ENCODE results near the gene C14orf39.
"Not testable (repeated sequence)": the region's sequence is repeated elsewhere in the genome, so short reads cannot be mapped to it uniquely, and the experiment has no call there.

Gene C14orf39

DNA sequence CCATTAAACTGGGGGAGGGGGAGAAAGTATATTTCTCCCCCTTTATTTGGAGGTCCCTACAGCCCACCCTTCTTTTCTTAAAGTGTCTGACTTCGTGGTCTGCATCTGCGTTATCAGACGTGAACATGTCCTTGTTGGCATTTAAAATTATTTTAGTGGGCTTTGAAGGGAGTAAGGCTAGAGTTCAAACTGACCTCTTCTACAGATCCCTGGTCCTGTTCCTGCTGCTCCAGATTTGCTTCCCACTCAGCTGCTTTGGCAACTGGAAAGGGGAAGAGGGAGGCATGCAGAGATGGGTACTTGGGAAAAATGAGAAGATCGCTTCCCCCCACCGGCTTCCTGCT, 22.5 kb upstream of the C14orf39 start:
- Histone ChIP-seq H3K9ac (ENCODE audit: low read depth, low read length) (peak overlapping the region; percentile 41; the same call in 1 of the 2 replicates), H3K4me1 (ENCODE audit: insufficient read depth, low read length) (peaks cover 11% of the 10 kb centered on the region), H3K9me3 (ENCODE audit: control insufficient read depth, insufficient read depth, low read length) (no peaks in the 10 kb centered on the region), H3K36me3 (ENCODE audit: insufficient read depth, low read length) (no peaks in the 10 kb centered on the region)

DNA sequence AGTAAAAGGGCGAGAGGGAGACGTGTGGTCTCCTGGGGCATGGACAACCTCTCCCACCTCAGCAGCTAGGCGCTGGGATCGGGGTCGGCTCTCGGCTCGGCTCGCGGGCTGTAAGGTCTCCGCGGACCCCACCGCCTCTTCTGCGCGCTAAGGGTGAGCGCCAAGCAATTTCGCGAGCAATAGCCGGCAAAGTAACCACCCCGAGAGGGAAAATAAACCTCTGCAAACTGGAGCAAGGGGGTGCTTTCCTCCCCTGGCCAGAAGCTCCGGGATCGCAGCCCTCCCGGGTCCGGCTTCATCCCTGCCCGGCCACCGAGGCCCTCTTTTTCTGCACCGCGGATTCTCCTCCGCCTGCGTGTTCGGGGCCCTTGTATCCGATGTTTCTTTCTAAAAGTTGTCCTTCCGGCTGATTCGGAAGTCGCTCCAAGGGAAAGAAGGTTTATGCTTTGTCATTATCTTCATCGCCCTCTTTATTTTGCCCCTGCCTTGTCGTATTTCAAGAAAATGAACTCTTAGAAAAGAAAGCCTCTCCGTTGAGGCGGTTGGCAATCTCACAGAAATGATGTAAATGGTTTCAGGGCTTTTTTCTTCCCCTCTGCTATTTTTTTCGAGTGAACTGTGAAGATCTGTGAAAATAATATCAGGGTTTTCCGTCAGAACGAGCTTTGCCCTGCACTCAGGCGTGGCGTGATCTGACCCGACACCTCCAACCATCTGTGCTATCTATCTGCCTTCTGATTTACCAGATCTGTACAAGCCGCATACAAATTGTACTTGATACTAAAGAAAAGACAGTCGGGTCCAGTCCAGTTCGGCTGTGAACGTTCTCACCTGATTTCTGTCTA, 21.3 kb upstream of the C14orf39 start:
- Histone ChIP-seq H3K4me1 (ENCODE audit: insufficient read depth, low read length) (peaks cover 3% of the 10 kb centered on the region), H3K36me3 (ENCODE audit: insufficient read depth, low read length) (no peaks in the 10 kb centered on the region), H3K9ac (ENCODE audit: low read depth, low read length) (peak overlapping the region; percentile 40; the same call in 1 of the 2 replicates), H3K9me3 (ENCODE audit: control insufficient read depth, insufficient read depth, low read length) (no peaks in the 10 kb centered on the region)

DNA sequence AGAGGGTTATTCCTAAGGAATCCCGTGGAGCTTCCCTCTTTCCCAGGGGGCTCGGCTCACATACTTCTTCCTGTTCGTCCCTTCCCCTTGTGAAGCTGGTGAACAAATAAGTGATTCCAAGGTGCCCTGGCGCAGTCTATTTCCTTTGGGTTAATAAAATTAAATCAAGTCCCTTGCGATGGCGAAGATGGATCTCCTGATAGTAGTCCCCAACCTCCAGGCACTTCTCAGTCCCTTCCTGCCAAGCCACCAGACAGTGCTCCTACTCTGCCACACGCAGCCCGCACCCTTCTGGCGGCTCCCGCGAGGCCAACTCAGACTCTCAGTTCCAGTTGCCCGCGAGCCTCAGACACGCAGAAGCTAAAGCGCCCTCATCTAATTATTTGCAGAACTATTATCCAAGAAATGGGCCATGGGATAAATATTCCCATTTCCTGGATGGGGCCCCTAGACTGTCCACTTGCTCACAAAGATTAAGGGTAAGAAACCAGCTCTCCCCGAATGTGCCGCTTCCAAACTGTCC, 20.7 kb upstream of the C14orf39 start:
- Histone ChIP-seq H3K36me3 (ENCODE audit: insufficient read depth, low read length) (no peaks in the 10 kb centered on the region), H3K9ac (ENCODE audit: low read depth, low read length) (peak overlapping the region; percentile 40; the same call in 1 of the 2 replicates), H3K9me3 (ENCODE audit: control insufficient read depth, insufficient read depth, low read length) (no peaks in the 10 kb centered on the region), H3K4me1 (ENCODE audit: insufficient read depth, low read length) (peaks cover 3% of the 10 kb centered on the region; the same call in 1 of the 2 replicates)

DNA sequence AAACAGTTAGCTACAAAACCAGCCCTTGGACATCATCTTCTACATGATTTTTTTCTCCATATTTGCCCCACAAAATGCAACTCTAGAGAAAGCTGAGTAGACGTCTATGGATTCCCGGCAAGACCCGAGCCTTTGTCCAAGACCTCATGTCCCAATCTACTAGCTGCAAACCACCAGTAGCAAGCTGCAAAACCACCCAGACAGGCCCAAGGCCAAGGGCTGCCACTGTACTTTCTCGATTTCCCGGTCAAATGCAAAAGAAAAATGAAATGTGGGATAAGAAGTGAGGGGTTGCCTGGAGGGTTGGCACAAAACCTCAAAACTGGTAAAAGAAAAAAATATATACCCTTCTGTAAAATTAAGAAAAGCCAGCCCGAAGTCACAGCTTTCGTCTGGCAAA, 20.1 kb upstream of the C14orf39 start:
- H3K9me3 ChIP-seq (ENCODE audit: control insufficient read depth, insufficient read depth, low read length): no peaks in the 10 kb centered on the region
- H3K36me3 ChIP-seq (ENCODE audit: insufficient read depth, low read length): no peaks in the 10 kb centered on the region
- H3K9ac ChIP-seq (ENCODE audit: low read depth, low read length): no peak overlapping the region
- peaks cover 3% of the 10 kb centered on the region; the same call in 1 of the 2 replicates for H3K4me1 ChIP-seq (ENCODE audit: insufficient read depth, low read length)

DNA sequence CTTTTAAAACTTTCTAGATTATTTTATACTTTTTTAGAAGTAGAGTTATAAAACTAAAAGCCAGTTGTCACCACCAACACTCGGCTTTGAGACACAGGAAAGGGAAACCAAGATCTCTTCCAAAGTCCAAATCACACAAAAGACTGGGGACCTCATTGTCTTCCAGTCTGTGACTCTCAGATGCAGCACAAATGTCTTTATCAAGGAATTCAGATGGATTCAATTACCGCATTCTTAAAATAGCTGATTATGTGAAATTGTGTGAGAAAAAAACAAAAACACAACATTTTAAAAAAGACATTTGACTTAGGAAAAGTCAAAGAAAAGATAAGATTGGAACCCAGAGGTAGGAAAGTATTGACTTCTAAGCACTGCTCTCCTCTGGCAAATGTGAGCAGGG, 19.6 kb upstream of the C14orf39 start:
- H3K36me3 ChIP-seq (ENCODE audit: insufficient read depth, low read length): no peaks in the 10 kb centered on the region
- peaks cover 3% of the 10 kb centered on the region; the same call in 1 of the 2 replicates for H3K4me1 ChIP-seq (ENCODE audit: insufficient read depth, low read length)
- no peaks in the 10 kb centered on the region for H3K9me3 ChIP-seq (ENCODE audit: control insufficient read depth, insufficient read depth, low read length)
- no peak overlapping the region for H3K9ac ChIP-seq (ENCODE audit: low read depth, low read length)

DNA sequence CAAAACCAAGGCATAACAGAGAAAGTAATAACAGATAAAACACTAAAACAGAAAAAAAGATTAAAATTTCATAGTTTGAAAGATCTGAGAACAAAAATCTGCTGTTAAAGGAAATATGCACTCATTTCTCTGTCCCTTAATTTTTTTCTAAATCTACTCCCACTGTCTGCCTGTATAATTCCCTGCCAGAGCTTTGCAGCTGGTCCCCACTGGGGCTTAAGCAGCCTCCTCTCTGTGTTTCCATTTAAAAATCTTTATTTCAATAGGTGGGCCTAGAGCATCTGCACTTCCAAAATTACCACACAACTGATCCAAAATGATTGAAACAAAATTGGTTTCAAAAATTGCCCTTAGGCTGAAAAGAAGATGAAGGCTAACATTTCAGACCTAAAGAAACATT, 16.7 kb upstream of the C14orf39 start:
- Histone ChIP-seq H3K4me1 (ENCODE audit: insufficient read depth, low read length) (no peaks in the 10 kb centered on the region), H3K36me3 (ENCODE audit: insufficient read depth, low read length) (no peaks in the 10 kb centered on the region), H3K9me3 (ENCODE audit: control insufficient read depth, insufficient read depth, low read length) (no peaks in the 10 kb centered on the region)

DNA sequence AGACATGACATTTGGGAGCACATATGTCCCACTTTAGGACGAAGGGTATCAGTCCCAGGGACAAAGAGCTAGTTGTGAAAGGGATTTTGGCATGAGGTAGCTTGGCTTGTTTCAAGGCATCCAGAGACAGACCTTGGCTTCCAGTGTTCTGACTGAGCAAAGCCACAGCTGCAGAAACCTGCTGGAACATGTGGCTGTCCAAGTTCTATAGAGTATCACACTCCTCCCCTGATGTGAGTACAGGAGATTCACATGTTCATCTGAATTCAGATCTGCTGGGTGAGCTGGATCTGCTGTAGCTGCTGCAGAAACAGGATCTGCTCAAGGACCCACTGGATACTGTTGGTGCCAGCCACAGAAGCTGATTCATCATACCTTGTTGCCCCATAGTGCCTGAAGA, 10.1 kb upstream of the C14orf39 start:
- Histone ChIP-seq H3K36me3 (ENCODE audit: insufficient read depth, low read length) (no peaks in the 10 kb centered on the region), H3K9me3 (ENCODE audit: control insufficient read depth, insufficient read depth, low read length) (no peaks in the 10 kb centered on the region), H3K4me1 (ENCODE audit: insufficient read depth, low read length) (peaks cover 6% of the 10 kb centered on the region; the same call in 1 of the 2 replicates), H3K9ac (ENCODE audit: low read depth, low read length) (no peak overlapping the region)

More for the DNA sequence above, 16.7 kb upstream of the C14orf39 start:
- H3K9ac ChIP-seq (ENCODE audit: low read depth, low read length): no peak overlapping the region

DNA sequence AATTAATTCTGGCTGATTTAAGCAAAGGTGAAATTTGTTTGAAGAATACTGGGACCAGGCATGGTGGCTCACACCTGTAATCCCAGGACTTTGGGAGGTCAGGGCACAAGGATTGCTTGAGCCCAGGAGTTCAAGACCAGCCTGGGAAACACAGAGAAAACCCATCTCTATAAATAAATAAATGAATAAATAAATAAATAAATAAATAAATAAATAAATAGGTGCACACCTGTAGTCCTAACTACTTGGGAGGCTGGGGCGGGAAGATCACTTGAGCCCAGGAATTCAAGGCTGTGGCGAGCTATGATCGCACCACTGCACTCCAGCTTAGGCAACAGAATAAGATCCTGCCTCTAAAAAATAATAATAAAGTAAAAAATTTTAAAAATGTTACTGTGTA, 4.4 kb upstream of the C14orf39 start:
- Histone ChIP-seq H3K9me3 (ENCODE audit: control insufficient read depth, insufficient read depth, low read length) (no peaks in the 10 kb centered on the region), H3K9ac (ENCODE audit: low read depth, low read length) (no peak overlapping the region), H3K4me1 (ENCODE audit: insufficient read depth, low read length) (peaks cover 6% of the 10 kb centered on the region; the same call in 1 of the 2 replicates), H3K36me3 (ENCODE audit: insufficient read depth, low read length) (no peaks in the 10 kb centered on the region)

DNA sequence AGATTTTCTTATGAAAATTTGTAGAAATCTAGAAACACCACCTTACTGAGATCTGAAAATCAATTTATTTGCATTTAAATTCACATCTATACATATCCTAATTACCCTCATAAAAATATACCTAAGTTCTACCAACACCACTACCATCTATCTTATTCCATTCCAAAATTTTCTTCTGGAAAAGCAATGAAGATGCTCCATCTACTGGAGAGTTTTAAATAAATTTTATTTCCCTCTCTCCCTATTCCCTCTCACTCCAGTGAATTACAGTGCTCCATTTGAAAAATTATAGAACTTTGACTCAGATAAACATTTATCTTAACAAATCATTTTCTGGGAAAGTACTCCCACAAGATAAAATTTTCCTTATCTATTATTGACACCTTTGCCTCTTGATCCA, 2.3 kb upstream of the C14orf39 start:
- Histone ChIP-seq H3K9me3 (ENCODE audit: control insufficient read depth, insufficient read depth, low read length) (no peaks in the 10 kb centered on the region), H3K9ac (ENCODE audit: low read depth, low read length) (no peak overlapping the region), H3K4me1 (ENCODE audit: insufficient read depth, low read length) (no peaks in the 10 kb centered on the region)

DNA sequence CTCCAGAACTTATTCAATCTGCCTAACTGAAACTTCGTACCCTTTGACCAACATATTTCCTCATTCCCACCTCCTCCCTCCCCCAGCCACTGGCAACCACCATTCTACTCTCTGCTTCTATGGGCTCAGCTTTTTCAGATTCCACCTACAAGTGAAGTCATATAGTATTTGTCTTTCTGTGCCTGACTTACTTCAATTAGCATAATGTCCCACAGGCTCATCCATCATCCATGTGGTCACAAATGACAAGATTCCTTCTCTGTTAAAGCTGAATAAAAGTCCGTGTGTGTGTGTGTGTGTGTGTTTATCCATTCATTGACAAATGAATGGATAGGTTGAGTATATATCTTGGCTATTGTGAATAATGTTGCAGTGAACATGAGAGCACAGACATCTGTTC, 1.3 kb upstream of the C14orf39 start:
- H3K9me3 ChIP-seq (ENCODE audit: control insufficient read depth, insufficient read depth, low read length): no peaks in the 10 kb centered on the region
- H3K9ac ChIP-seq (ENCODE audit: low read depth, low read length): no peak overlapping the region
- H3K4me1 ChIP-seq (ENCODE audit: insufficient read depth, low read length): no peaks in the 10 kb centered on the region
- H3K36me3 ChIP-seq (ENCODE audit: insufficient read depth, low read length): no peaks in the 10 kb centered on the region

More for the DNA sequence above, 2.3 kb upstream of the C14orf39 start:
- H3K36me3 ChIP-seq (ENCODE audit: insufficient read depth, low read length): no peaks in the 10 kb centered on the region

DNA sequence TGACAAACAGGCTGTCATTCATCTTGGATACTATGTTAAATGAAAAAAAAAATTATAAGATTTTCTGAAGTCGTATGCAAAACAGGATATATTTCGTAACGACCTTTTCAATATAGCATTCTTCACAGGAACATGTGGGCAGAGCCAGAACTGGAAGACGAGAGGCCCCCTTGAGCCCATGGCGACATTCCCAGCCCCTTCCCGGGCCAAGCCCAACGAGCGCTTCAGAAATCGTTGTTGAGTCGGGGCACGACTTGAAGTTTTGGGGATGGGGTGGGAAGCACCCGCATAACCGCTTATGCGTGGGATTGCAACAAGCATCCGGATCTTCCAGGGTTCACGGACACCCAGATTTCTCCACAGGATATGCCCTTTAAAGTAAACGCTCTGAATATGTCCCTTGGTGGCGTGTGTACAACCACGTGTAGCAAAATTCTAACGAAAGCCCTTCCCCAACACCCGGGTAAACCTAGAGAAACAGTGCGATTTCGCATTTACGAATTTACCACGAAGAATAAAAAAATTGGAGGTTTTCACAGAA, 736 bp downstream of the C14orf39 start:
- H3K9me3 ChIP-seq (ENCODE audit: control insufficient read depth, insufficient read depth, low read length): no peaks in the 10 kb centered on the region
- no peaks in the 10 kb centered on the region for H3K36me3 ChIP-seq (ENCODE audit: insufficient read depth, low read length)
- no peaks in the 10 kb centered on the region for H3K4me1 ChIP-seq (ENCODE audit: insufficient read depth, low read length)
- peak overlapping the region; percentile 69 for H3K9ac ChIP-seq (ENCODE audit: low read depth, low read length)

DNA sequence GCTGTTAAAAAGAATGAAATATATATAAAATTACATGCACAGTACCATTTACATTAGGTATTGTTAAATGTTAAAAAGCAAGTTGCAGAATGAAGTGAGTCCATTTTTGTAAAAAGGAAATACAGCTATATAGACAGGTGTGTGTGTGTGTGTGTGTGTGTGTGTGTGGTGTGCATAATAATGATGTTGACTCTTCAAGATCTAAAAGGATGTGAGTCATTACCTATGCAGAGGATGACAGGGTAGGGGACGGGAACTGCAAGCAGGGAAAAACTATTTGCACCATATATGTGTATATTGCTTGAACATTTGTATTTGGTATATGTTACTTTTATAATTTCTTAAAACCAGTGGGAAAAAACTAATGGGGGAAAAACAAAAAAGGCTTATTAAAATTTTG, 3.1 kb downstream of the C14orf39 start:
- Histone ChIP-seq H3K9me3 (ENCODE audit: control insufficient read depth, insufficient read depth, low read length) (no peaks in the 10 kb centered on the region), H3K9ac (ENCODE audit: low read depth, low read length) (no peak overlapping the region), H3K4me1 (ENCODE audit: insufficient read depth, low read length) (no peaks in the 10 kb centered on the region), H3K36me3 (ENCODE audit: insufficient read depth, low read length) (no peaks in the 10 kb centered on the region)

DNA sequence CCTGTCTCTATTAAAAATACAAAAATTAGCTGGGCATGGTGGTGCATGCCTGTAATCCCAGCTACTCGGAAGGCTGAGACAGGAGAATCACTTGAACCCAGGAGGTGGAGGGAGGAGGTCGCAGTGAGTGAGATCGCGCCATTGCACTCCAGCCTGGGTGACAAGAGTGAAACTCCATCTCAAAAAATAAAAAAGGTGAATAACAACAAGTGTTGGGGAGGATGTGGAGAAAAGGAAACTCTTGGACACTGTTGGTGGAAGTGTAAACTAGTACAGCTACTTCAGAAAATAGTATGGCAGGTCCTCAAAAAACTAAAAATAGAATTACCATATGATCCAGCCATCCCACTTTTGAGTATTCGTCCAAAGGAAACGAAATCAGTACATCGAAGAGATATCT, 5.6 kb downstream of the C14orf39 start:
- not testable (repeated sequence) for H3K9me3 ChIP-seq (ENCODE audit: control insufficient read depth, insufficient read depth, low read length); H3K4me1 ChIP-seq (ENCODE audit: insufficient read depth, low read length); H3K36me3 ChIP-seq (ENCODE audit: insufficient read depth, low read length); H3K9ac ChIP-seq (ENCODE audit: low read depth, low read length)

DNA sequence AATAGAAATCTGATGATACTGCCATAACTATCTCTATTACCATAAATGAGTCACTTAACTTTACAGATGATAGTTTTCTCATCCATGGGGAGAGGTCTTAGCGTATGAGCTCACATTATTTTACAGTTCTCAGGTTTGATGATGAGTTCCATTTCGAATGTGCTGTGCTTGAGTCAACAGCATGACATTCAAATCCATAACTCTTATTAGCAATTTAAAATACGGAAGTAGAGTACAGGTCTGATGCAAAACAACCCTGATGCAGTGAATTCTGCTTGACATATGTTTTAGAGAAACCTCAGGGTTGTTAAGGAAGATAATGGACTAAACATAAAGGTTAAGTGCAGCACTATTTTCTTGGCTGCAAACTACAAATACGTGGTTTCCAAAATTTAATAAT, 30.0 kb downstream of the C14orf39 start:
- Histone ChIP-seq H3K9ac (ENCODE audit: low read depth, low read length) (no peak overlapping the region), H3K36me3 (ENCODE audit: insufficient read depth, low read length) (no peaks in the 10 kb centered on the region), H3K9me3 (ENCODE audit: control insufficient read depth, insufficient read depth, low read length) (no peaks in the 10 kb centered on the region), H3K4me1 (ENCODE audit: insufficient read depth, low read length) (no peaks in the 10 kb centered on the region)

DNA sequence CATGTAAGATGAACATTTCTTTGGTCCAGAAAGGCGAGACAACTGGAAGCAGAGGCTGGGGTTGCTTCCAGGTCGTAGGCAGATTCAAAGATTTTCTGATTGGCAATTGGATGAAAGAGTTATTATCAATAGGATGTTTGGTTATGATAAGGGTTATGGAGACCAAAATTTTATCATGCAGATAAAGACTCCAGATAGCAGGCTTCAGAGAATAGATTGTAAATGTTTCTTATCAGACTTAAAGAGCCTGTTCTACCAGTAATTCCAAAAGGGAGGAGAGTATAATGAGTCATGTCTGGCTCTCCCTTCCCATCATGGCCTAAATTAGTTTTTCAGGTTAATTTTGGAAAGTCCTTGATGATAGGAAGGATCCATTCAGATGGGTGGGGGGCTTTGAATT, 55.6 kb downstream of the C14orf39 start:
- Histone ChIP-seq H3K4me1 (ENCODE audit: insufficient read depth, low read length) (no peaks in the 10 kb centered on the region), H3K9me3 (ENCODE audit: control insufficient read depth, insufficient read depth, low read length) (peaks cover 5% of the 10 kb centered on the region), H3K9ac (ENCODE audit: low read depth, low read length) (no peak overlapping the region), H3K36me3 (ENCODE audit: insufficient read depth, low read length) (no peaks in the 10 kb centered on the region)

Data from ES-I3 (cell line).